Osteocyte (in vitro differentiated cells): ENCODE measurements around the gene DUSP22. TPM values are rescaled to one million over a fixed set of nuclear protein-coding genes. Genes with fewer than 3 reads are reported as not detected.

ENCODE experiments used
- DNase-seq: peaks from one replicate; pipeline ENCODE4 v3.0.0; 2021; ENCODE audit warnings: mixed read lengths; ENCODE audit not compliant: unreplicated experiment; ENCODE audit errors: extremely low spot score
- H3K27ac Mint-ChIP-seq: one replicate; pipeline ENCODE4 v1.8.0; 2021; ENCODE audit warnings: mild to moderate bottlenecking, mixed read lengths; ENCODE audit not compliant: unreplicated experiment
- H3K27me3 Mint-ChIP-seq: one replicate; pipeline ENCODE4 v1.8.0; 2021; ENCODE audit warnings: mixed read lengths; ENCODE audit not compliant: unreplicated experiment
- H3K36me3 Mint-ChIP-seq: one replicate; pipeline ENCODE4 v1.8.0; 2021; ENCODE audit warnings: mixed read lengths; ENCODE audit not compliant: unreplicated experiment
- H3K4me1 Mint-ChIP-seq: one replicate; pipeline ENCODE4 v1.8.0; 2021; ENCODE audit warnings: mixed read lengths; ENCODE audit not compliant: unreplicated experiment
- H3K4me3 Mint-ChIP-seq: one replicate; pipeline ENCODE4 v1.8.0; 2021; ENCODE audit warnings: mild to moderate bottlenecking, moderate library complexity, mixed read lengths; ENCODE audit not compliant: unreplicated experiment
- H3K9me3 Mint-ChIP-seq: one replicate; pipeline ENCODE4 v1.8.0; 2021; ENCODE audit warnings: mixed read lengths; ENCODE audit not compliant: unreplicated experiment
- CTCF ChIP-seq: fragments of 200-600 bp; sonication (generic); IDR thresholded peaks from 2 replicates; pipeline ENCODE4 v1.5.0; 2021; ENCODE audit warnings: antibody characterized with exemption, mild to moderate bottlenecking, moderate library complexity
- total RNA-seq: library from RNA; stranded (reverse); gene quantifications from 2 replicates; pipeline ENCODE4 v1.2.1, GENCODE V29; 2021

Gene DUSP22
- total RNA-seq, 1 donor from 2014 or later = 27.4 TPM

GRCh38 chr6:353642-354614, 61.6 kb downstream of the DUSP22 start:
- Mint-ChIP-seq H3K36me3 (peaks cover 3% of the 10 kb centered on the region), H3K9me3 (peaks cover 8% of the 10 kb centered on the region), H3K27ac (no peak overlapping the region), H3K4me1 (no peaks in the 10 kb centered on the region), H3K27me3 (no peaks in the 10 kb centered on the region), H3K4me3 (no peak overlapping the region)
- TF ChIP-seq CTCF = no peak
- DNase-seq = no peak

- Mint-ChIP-seq H3K4me3 (no peak overlapping the region), H3K4me1 (no peaks in the 10 kb centered on the region)
- TF ChIP-seq CTCF = no peak
Measured at GRCh38 chr6:354631-355280, 62.5 kb downstream of the DUSP22 start.

GRCh38 chr6:355373-356208, 63.3 kb downstream of the DUSP22 start:
- peaks cover 8% of the 10 kb centered on the region for H3K9me3 Mint-ChIP-seq

More at GRCh38 chr6:354631-355280, 62.5 kb downstream of the DUSP22 start:
- no peaks in the 10 kb centered on the region for H3K27me3 Mint-ChIP-seq
- H3K36me3 Mint-ChIP-seq = no peaks in the 10 kb centered on the region
- no peak overlapping the region for H3K27ac Mint-ChIP-seq
- peaks cover 8% of the 10 kb centered on the region for H3K9me3 Mint-ChIP-seq
- DNase-seq = no peak

GRCh38 chr6:356828-357251, 64.6 kb downstream of the DUSP22 start:
- DNase-seq = no peak

More at GRCh38 chr6:355373-356208, 63.3 kb downstream of the DUSP22 start:
- Mint-ChIP-seq H3K4me1 (no peaks in the 10 kb centered on the region), H3K36me3 (no peaks in the 10 kb centered on the region), H3K27ac (no peak overlapping the region), H3K27me3 (no peaks in the 10 kb centered on the region), H3K4me3 (no peak overlapping the region)
- TF ChIP-seq CTCF = no peak
- no peak for DNase-seq

More at GRCh38 chr6:356828-357251, 64.6 kb downstream of the DUSP22 start:
- H3K27me3 Mint-ChIP-seq = no peaks in the 10 kb centered on the region
- no peak overlapping the region for H3K4me3 Mint-ChIP-seq
- H3K27ac Mint-ChIP-seq = no peak overlapping the region
- H3K9me3 Mint-ChIP-seq = peaks cover 17% of the 10 kb centered on the region
- no peak for TF ChIP-seq CTCF
- no peaks in the 10 kb centered on the region for H3K4me1 Mint-ChIP-seq
- no peaks in the 10 kb centered on the region for H3K36me3 Mint-ChIP-seq
